Measurements from ENCODE around the gene UBE2V1. TPM values are rescaled to one million over a fixed set of nuclear protein-coding genes. Genes with fewer than 3 reads are reported as not detected.

Gene UBE2V1
- total RNA-seq, 1 donor from 2014 or later = 150 TPM

DNA sequence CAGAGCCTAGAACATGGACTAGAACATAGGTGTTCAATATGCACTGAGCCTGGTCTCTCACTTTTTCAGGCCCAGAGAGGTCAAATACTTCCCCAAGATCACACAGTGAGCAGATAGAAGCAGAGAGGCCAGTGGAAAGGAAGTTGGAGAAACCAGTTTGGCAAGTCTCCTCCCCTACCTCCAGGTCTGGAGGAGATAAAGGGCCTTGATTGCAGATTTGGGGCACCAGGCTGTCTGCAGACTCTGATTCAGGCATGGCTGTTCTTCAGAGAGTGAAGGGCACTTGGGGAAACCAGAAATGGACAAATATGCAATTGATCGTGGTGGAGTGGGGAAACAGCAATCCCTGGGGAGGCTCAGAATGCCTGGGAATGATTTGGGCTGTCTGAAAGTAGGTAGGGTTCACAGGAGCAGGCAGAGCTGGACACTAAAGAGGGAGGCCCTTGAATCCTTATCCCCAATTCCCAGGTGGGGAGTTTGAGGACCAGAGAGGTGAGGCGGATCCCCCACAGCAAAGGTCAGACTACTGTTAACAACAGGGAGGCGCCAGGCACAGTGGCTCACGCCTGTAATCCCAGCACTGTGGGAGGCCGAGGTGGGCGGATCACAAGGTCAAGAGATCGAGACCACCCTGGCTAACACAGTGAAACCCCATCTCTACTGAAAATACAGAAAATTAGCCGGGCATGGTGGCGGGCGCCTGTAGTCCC lies 38.2 kb upstream of the UBE2V1 start:
- no peak for DNase-seq (ENCODE audit: low spot score, unreplicated experiment)
- no peaks in the 10 kb centered on the region for H3K9me3 Mint-ChIP-seq (ENCODE audit: low read depth)
- peaks cover 39% of the 10 kb centered on the region for H3K4me1 Mint-ChIP-seq (ENCODE audit: low read depth)
- H3K27ac Mint-ChIP-seq = peak overlapping the region; percentile 93
- H3K36me3 Mint-ChIP-seq (ENCODE audit: insufficient read depth) = peaks cover 11% of the 10 kb centered on the region
- peak overlapping the region; percentile 84 for H3K4me3 Mint-ChIP-seq (ENCODE audit: low read depth)
- H3K27me3 Mint-ChIP-seq = peaks cover 4% of the 10 kb centered on the region
- TF ChIP-seq CTCF (IDR thresholded peaks at IDR 0.05; ENCODE audit: unreplicated experiment) = no peak

- Mint-ChIP-seq H3K9me3 (ENCODE audit: low read depth) (no peaks in the 10 kb centered on the region), H3K4me1 (ENCODE audit: low read depth) (peaks cover 41% of the 10 kb centered on the region), H3K36me3 (ENCODE audit: insufficient read depth) (peaks cover 12% of the 10 kb centered on the region), H3K27ac (peak overlapping the region; percentile 93), H3K27me3 (peaks cover 4% of the 10 kb centered on the region), H3K4me3 (ENCODE audit: low read depth) (no peak overlapping the region)
- no peak for DNase-seq (ENCODE audit: low spot score, unreplicated experiment)
- no peak for TF ChIP-seq CTCF (IDR thresholded peaks at IDR 0.05; ENCODE audit: unreplicated experiment)
Observed at GRCh38 chr20:50149481-50150254, 36.7 kb upstream of the UBE2V1 start.

GRCh38 chr20:50146732-50147662 lies 34.0 kb upstream of the UBE2V1 start:
- Mint-ChIP-seq H3K4me3 (ENCODE audit: low read depth) (no peak overlapping the region), H3K27me3 (no peaks in the 10 kb centered on the region), H3K27ac (peak overlapping the region; percentile 45), H3K4me1 (ENCODE audit: low read depth) (peaks cover 36% of the 10 kb centered on the region), H3K36me3 (ENCODE audit: insufficient read depth) (peaks cover 23% of the 10 kb centered on the region), H3K9me3 (ENCODE audit: low read depth) (no peaks in the 10 kb centered on the region)
- no peak for TF ChIP-seq CTCF (IDR thresholded peaks at IDR 0.05; ENCODE audit: unreplicated experiment)
- no peak for DNase-seq (ENCODE audit: low spot score, unreplicated experiment)

- Mint-ChIP-seq H3K36me3 (ENCODE audit: insufficient read depth) (peaks cover 23% of the 10 kb centered on the region), H3K27ac (no peak overlapping the region), H3K27me3 (no peaks in the 10 kb centered on the region), H3K9me3 (ENCODE audit: low read depth) (no peaks in the 10 kb centered on the region), H3K4me1 (ENCODE audit: low read depth) (peaks cover 29% of the 10 kb centered on the region), H3K4me3 (ENCODE audit: low read depth) (no peak overlapping the region)
- no peak for TF ChIP-seq CTCF (IDR thresholded peaks at IDR 0.05; ENCODE audit: unreplicated experiment)
- no peak for DNase-seq (ENCODE audit: low spot score, unreplicated experiment)
Observed at GRCh38 chr20:50146214-50146613, 33.3 kb upstream of the UBE2V1 start.

GRCh38 chr20:50145566-50145965 lies 32.6 kb upstream of the UBE2V1 start:
- no peak for DNase-seq (ENCODE audit: low spot score, unreplicated experiment)
- Mint-ChIP-seq H3K9me3 (ENCODE audit: low read depth) (no peaks in the 10 kb centered on the region), H3K27ac (no peak overlapping the region), H3K4me1 (ENCODE audit: low read depth) (peaks cover 23% of the 10 kb centered on the region), H3K27me3 (no peaks in the 10 kb centered on the region), H3K36me3 (ENCODE audit: insufficient read depth) (peaks cover 20% of the 10 kb centered on the region), H3K4me3 (ENCODE audit: low read depth) (no peak overlapping the region)
- TF ChIP-seq CTCF (IDR thresholded peaks at IDR 0.05; ENCODE audit: unreplicated experiment) = no peak

Data from progenitor cell of endocrine pancreas (in vitro differentiated cells).